Sigmoid colon (tissue), 7 donors: ENCODE results near the gene TM7SF3. TPM values are rescaled to one million over a fixed set of nuclear protein-coding genes. Genes with fewer than 3 reads are reported as not detected.
"Not testable (repeated sequence)": the region's sequence is repeated elsewhere in the genome, so short reads cannot be mapped to it uniquely, and the experiment has no call there.

Source experiments
- DNase-seq: peaks from one replicate; pipeline ENCODE4 v3.0.0-alpha.2; 2019
- H3K27ac ChIP-seq, 4 donors: fragments of 200-600 bp; sonication (generic); one replicate each; pipeline ENCODE4 v1.5.1; 2016 to 2019; ENCODE audit warnings: mild to moderate bottlenecking in 1 of 4
- H3K27me3 ChIP-seq, 3 donors: fragments of 200-600 bp; sonication (generic); one replicate each; pipeline ENCODE4 v1.5.1; 2019; ENCODE audit warnings: mild to moderate bottlenecking in 1 of 3
- H3K36me3 ChIP-seq, 4 donors: fragments of 200-600 bp; sonication (generic); one replicate each; pipeline ENCODE4 v1.5.1; 2016 to 2019
- H3K4me1 ChIP-seq, 4 donors: fragments of 200-600 bp; sonication (generic); one replicate each; pipeline ENCODE4 v1.5.1; 2017 to 2019
- H3K4me3 ChIP-seq, 4 donors: fragments of 200-600 bp; sonication (generic); one replicate each; pipeline ENCODE4 v1.5.1; 2017 to 2019; ENCODE audit warnings: mild to moderate bottlenecking in 2 of 4, moderate library complexity in 1 of 4
- H3K9me3 ChIP-seq, 4 donors: fragments of 200-600 bp in 3 of 4; sonication (generic) in 3 of 4; one replicate each; pipeline versions ENCODE4 v1.5.1 to v1.6.1; 2013 to 2019
- EP300 ChIP-seq, 4 donors: sonication (generic); formaldehyde crosslinking; IDR thresholded peaks; one replicate each; pipeline ENCODE4 v1.6.1; 2017; ENCODE audit warnings: antibody characterized with exemption in 4 of 4
- POLR2A ChIP-seq, 2 donors: fragments of 450-650 bp; IDR thresholded peaks; one replicate each; pipeline ENCODE4 v1.6.1; 2016; ENCODE audit warnings: antibody characterized with exemption in 2 of 2, mild to moderate bottlenecking in 2 of 2, moderate library complexity in 2 of 2
- POLR2AphosphoS5 ChIP-seq, 4 donors: sonication (generic); formaldehyde crosslinking; IDR thresholded peaks; one replicate each; pipeline ENCODE4 v1.6.1; 2017; ENCODE audit warnings: antibody characterized with exemption in 4 of 4
- WGBS, 2 donors: extraction: QIAGEN DNeasy Blood & Tissue Kit; methylation state at CpG; one replicate each; pipeline ENCODE4 v1.1.7; 2013; 5-methylcytosine and 5-hydroxymethylcytosine counted together
- intact Hi-C: fragments of 100-400 bp; cut with DNase I; formaldehyde crosslinking; loops from one replicate; pipeline ENCODE4 v1.15.1; 2023
- polyA plus RNA-seq, 3 donors: library from polyadenylated mRNA; stranded (reverse); fragments of 200-250 nt; gene quantifications; one replicate each; pipeline ENCODE4 v1.2.3, GENCODE V29; 2013
- total RNA-seq, 4 donors: library from RNA; depleted of rRNA; stranded (reverse); fragments of >200 nt; gene quantifications; one replicate each; pipeline ENCODE4 v1.1.0, GENCODE V29; 2016
- TF ChIP-seq, protein P1 (sequence below), 4 experiments: fragments of 450-650 bp in 3 of 4; fragments of 200-600 bp in 1 of 4; IDR thresholded peaks; one replicate each; pipeline ENCODE4 v1.5.1; 2016 to 2019; ENCODE audit warnings: antibody characterized with exemption in 4 of 4, mild to moderate bottlenecking in 3 of 4, moderate library complexity in 2 of 4
- donor health status: healthy with polysubstance abuse.
- donor health status: Bipolar disorder and iron deficiency.
- donor health status: healthy.

TM7SF3 gene
- total and polyA plus RNA-seq, 7 donors, result 9.2 to 56.9 (median 38.4) TPM

DNA sequence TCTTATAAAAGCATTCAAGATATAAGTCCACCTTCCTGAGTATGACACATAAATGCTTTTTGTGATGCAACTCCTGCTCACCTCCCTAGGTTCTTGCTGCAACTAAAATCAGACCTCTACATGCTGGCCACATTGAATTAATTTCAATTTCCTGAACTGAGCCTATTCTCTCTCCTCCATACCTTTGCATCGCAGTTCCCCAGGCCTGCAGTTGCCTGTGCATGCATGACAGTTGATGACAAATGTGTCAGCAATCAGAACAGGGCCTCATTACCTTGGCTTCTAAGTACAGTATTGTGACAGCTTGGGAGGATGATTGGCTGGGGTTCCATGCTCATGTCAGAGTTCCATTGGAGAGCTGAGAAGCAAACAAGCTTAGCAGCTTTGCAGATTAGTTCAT lies 3.9 kb upstream of the TM7SF3 start:
- H3K4me1 ChIP-seq, result peaks cover 0 to 18% (median 11%) of the 10 kb centered on the region in 4 donors
- intact Hi-C loops, result loop anchor here (10.0 kb wide), 1 partner anchor 163 kb away; no protein-coding TSS in a partner anchor
- no peak for DNase-seq
- TF ChIP-seq EP300 (IDR thresholded peaks at IDR 0.05), result no peak
- H3K27ac ChIP-seq, result no peak overlapping the region
- no peaks in the 10 kb centered on the region for H3K9me3 ChIP-seq
- WGBS, 2 donors, result 64 to 96% methylated on average over 1 of the region's 1 CpG
- H3K27me3 ChIP-seq, result no peaks in the 10 kb centered on the region
- no peaks in the 10 kb centered on the region for H3K36me3 ChIP-seq
- no peak overlapping the region for H3K4me3 ChIP-seq

DNA sequence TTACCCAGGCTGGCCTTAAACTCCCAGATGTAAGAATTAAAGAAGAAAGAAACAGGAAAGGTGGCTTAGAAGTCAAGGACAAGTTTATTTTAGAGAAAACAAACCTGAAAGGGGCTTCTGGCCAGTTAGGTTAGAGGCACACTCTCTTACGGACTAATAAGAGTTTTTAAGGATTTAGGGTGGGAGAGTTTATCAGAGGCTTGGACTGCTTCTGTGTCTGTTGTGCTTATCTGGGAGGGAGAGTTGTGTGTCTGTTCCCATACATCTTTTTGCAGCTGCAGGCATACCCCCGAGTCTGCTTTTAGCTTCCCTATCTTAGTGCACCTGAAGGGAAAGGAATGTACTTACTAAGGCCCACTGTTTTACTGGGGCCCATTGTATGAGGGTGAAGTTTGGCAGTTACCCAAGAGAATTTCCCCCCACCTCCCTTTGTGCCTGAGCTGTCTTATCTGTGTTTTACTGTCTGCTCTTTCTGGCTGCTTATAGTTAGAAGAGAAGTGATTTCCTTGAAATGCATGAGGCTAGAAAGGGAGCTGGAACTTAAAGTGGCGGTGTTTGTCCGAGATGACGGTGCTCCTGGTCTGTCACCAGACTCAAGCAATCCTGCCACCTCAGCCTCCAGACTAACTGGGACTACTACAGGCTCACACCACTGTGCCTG lies 3.1 kb upstream of the TM7SF3 start:
- not testable (repeated sequence) for H3K27ac ChIP-seq, H3K36me3 ChIP-seq, H3K9me3 ChIP-seq, H3K4me3 ChIP-seq, H3K27me3 ChIP-seq, DNase-seq
- peaks cover 0 to 26% (median 18%) of the 10 kb centered on the region in 4 donors for H3K4me1 ChIP-seq
- 30 to 51% methylated on average over 5 of the region's 5 CpGs for whole genome bisulfite sequencing, 2 donors
- intact Hi-C loops, result loop anchor here (10.0 kb wide), 1 partner anchor 162 kb away; no protein-coding TSS in a partner anchor

DNA sequence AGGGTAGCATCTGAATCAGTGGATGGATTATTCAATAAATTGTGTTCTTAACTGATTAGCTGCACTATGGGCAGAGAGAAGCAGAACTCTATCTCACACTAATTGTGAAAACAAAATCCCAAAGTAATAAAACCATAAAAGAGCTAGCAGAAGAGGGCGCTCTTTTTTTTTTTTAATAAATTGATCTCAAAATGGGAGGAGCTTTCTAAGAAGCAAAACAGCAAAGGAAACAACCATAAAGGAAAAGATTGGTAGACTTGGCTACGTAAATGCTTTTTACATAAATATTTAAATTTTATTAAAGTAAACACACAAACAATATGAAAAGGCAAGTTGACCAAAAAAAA lies 1.5 kb upstream of the TM7SF3 start:
- no peaks in the 10 kb centered on the region for H3K27me3 ChIP-seq
- intact Hi-C loops, result loop anchor here (2.0 to 10.0 kb wide), 2 partner anchors 161 to 229 kb away; partner anchors contain the start of gene STK38L
- no peak overlapping the region for H3K4me3 ChIP-seq
- DNase-seq, result no peak
- peaks cover 0 to 40% (median 30%) of the 10 kb centered on the region in 4 donors for H3K4me1 ChIP-seq
- peak overlapping the region; percentile 81 to 95 (median 92) for H3K27ac ChIP-seq
- 2 to 8% methylated on average over 2 of the region's 2 CpGs for WGBS, 2 donors
- no peaks in the 10 kb centered on the region for H3K36me3 ChIP-seq
- H3K9me3 ChIP-seq, result no peaks in the 10 kb centered on the region
- TF ChIP-seq, protein P1, sequence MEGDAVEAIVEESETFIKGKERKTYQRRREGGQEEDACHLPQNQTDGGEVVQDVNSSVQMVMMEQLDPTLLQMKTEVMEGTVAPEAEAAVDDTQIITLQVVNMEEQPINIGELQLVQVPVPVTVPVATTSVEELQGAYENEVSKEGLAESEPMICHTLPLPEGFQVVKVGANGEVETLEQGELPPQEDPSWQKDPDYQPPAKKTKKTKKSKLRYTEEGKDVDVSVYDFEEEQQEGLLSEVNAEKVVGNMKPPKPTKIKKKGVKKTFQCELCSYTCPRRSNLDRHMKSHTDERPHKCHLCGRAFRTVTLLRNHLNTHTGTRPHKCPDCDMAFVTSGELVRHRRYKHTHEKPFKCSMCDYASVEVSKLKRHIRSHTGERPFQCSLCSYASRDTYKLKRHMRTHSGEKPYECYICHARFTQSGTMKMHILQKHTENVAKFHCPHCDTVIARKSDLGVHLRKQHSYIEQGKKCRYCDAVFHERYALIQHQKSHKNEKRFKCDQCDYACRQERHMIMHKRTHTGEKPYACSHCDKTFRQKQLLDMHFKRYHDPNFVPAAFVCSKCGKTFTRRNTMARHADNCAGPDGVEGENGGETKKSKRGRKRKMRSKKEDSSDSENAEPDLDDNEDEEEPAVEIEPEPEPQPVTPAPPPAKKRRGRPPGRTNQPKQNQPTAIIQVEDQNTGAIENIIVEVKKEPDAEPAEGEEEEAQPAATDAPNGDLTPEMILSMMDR (IDR thresholded peaks at IDR 0.05), result peak in 1 of 4 experiments; percentile 12
- TF ChIP-seq EP300 (IDR thresholded peaks at IDR 0.05), result no peak

DNA sequence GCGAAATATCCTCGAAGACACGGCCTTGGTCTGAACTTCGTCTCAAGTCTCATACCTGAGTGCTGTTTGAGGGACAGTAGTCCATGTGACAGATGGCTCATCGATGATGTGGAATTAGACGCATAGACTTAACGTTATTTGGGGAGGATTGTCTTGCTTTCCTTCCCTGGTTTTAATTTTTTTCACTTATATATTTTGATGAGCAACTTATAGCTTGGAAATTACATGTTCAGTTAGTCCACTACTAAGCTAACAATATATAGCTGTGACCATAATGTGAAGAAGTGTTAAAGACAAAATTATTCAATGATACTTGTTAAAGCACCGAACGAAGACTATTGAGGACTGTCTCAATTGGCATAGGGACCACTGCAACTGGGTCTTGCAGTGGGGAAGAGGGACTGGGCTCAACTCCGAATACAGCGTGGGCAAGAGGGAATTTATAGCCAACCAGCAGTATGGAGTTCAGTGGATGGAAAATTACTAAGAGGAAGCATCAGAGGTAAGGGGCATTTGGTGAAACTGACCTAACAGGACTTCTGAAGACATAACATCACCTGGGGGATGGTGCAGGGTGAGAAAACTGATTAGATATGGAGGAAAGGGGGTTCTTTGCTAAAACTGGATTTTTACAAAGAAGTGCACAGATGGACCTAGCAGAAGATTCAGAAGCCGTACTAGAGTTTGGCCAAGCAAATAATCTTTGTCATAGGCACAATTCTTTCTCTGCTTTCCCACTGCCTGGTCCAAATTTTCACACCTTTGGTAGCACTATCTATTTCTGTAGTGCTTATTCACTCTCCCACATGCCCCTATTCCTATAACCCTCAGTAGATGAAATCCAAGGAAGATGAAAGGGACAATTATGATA lies 910 bp upstream of the TM7SF3 start:
- intact Hi-C loops, result loop anchor here (1.0 to 10.0 kb wide), 4 partner anchors 77 to 292 kb away; partner anchors contain the start of genes FGFR1OP2 and STK38L

DNA sequence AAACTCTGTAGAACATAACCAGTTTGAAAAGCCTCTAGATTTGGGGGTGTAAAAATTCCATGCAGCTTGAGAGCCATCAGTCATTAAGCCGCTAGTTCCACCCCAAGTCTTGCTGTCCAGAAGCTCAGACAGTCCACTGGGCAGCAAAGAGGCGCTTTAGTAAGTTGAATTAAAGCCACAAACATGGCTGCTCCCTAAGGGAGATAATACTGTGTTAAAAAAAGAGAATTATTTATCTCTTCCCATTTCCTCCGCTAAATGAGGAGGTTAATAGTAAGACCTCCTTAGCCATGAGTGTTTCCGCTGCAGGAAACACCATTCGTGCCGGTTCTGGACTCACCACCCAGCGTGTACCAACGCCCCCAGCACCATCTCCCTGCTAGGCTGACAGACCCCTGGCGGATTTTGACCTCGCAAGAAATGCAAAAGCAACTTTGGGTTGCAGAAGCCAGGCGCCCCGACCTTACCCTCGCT lies 536 bp downstream of the TM7SF3 start:
- WGBS, 2 donors, result 0 to 1% methylated on average over 13 of the region's 13 CpGs
- H3K27ac ChIP-seq, result peak overlapping the region; percentile 81 to 95 (median 92)
- H3K27me3 ChIP-seq, result no peaks in the 10 kb centered on the region
- DNase-seq, result no peak
- no peaks in the 10 kb centered on the region for H3K9me3 ChIP-seq
- no peaks in the 10 kb centered on the region for H3K36me3 ChIP-seq
- no peak for TF ChIP-seq POLR2AphosphoS5 (IDR thresholded peaks at IDR 0.05)
- TF ChIP-seq EP300 (IDR thresholded peaks at IDR 0.05), result no peak
- TF ChIP-seq POLR2A (IDR thresholded peaks at IDR 0.05), result no peak
- TF ChIP-seq, protein P1 (IDR thresholded peaks at IDR 0.05), result no peak
- H3K4me1 ChIP-seq, result peaks cover 0 to 40% (median 30%) of the 10 kb centered on the region in 4 donors
- intact Hi-C loops, result loop anchor here (1.0 to 10.0 kb wide), 4 partner anchors 75 to 294 kb away; partner anchors contain the start of genes FGFR1OP2 and STK38L
- H3K4me3 ChIP-seq, result peak overlapping the region; percentile 69 to 95 (median 84)

More for the DNA sequence above, 910 bp upstream of the TM7SF3 start:
- Histone ChIP-seq H3K4me1 (peaks cover 0 to 40% (median 30%) of the 10 kb centered on the region in 4 donors), H3K27ac (peak overlapping the region; percentile 81 to 95 (median 92)), H3K9me3 (no peaks in the 10 kb centered on the region), H3K36me3 (no peaks in the 10 kb centered on the region), H3K27me3 (no peaks in the 10 kb centered on the region), H3K4me3 (peak overlapping the region; percentile 69 to 95 (median 84))
- DNase-seq, result no peak
- TF ChIP-seq POLR2AphosphoS5 (IDR thresholded peaks at IDR 0.05) (no peak), POLR2A (IDR thresholded peaks at IDR 0.05) (no peak), EP300 (IDR thresholded peaks at IDR 0.05) (no peak)
- TF ChIP-seq, protein P1 (IDR thresholded peaks at IDR 0.05), result no peak
- WGBS, 2 donors, result 35 to 43% methylated on average over 12 of the region's 12 CpGs
